IPS-NIHi11 (cell line): ENCODE measurements around the gene PAM16.
A peak's percentile ranks its signal among the peaks of the same experiment; 100 is the strongest.
"Not testable (repeated sequence)": the region's sequence is repeated elsewhere in the genome, so short reads cannot be mapped to it uniquely, and the experiment has no call there.

Experiments
- DNase-seq: peaks from one replicate; pipeline ENCODE4 v3.0.0; 2012; ENCODE audit warnings: mixed read lengths, low spot score

Gene PAM16

DNA sequence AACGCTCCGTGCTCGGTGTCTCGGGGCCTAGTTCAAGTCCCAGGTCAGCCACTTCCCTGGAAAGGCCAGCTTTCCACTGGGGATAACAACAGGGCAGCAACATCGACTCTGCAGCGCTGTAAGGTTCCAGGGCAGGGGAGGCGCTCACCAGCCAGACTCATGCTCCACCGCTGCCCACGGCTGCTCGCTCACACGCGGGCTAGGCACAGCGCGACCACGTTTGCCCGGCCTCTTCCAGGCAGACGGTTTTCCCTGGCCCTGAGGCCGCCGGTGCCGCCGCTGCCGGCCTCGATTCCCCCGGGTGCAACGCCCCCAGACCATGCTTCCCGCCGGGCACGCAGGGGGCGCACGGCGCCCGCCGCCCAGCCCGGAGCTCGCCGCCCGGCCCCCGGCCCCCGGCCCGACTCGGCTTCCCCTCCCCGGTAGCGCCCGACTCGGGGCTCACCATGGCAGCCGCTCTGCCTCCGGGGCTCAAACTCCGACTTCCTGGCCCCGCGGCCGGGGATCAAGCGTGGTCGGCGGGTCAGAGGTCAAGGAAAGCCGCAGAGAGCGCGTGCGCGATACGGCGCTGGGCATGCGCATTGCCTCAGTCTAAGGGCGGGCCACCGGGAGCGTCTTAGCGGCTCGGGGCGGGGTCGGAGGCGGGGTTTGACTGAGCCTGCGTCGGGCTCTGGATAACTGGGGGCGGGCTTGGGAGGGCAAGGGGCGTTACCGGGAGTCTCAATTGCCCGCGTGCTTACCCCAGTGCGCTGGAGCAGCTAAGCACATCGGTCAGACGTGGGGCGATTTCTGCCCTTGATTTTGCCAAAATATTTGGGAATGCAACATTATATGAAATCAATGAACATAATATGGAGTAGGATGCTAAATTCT, at the start of gene PAM16:
Gene PAM16, minus strand, starts transcription at position 535 of the 873 bp plus-strand sequence. Its CDS starts 87 bp downstream, at position 448.
- peak; percentile 96 for DNase-seq

DNA sequence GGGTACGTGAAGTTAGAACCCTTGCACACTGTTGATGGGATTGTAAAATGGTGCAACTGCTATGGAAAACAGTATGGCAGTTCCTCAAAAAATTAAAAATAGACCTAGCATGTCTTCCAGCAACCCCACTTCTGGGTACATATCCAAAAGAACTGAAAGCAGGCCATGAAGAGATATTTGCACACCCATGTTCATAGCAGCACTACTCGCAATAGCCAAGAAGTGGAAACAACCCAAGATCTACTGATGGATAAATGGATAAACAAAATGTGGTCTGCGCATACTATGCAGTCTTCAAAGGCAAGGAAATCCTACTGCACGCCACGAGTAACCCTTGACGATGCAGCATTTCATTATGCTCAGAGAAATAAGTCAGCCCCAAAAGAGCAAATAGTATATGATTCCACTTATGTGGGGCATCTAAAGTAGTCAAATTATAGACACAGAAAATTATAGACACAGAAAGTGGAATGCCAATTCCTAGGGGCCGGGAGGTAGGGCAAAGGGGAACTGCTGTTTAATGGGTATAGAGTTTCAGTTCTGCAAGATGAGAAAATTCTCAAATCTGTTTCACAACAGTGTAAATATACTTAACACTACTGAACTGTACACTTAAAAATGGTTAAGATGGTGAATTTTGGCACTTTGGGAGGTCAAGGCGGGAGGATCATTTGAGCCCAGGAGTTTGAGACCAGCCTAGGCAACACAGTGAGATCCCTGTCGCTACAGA, 48.0 kb upstream of the PAM16 start:
- DNase-seq = no peak

- DNase-seq = no peak
Observed at GRCh38 chr16:4395055-4395726, 44.1 kb upstream of the PAM16 start.

GRCh38 chr16:4393850-4394249, 42.7 kb upstream of the PAM16 start:
- DNase-seq = not testable (repeated sequence)

DNA sequence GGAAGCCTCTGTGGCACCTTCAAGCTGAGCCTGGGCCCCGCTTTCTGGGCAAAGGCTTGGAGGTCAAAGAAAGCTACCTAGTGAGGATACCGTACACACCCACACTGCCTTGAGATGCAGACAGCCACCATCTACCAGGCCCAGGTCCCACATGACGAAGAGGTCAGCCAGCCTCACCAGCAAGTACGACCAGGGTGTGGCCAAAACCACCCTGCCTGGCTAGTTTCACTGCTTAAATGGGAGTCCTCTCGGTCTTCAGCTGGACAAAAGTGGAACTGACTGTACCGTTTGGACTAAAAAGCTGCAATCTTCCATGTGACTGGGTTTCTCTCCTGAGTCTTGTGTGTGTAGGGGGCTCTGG, 42.1 kb upstream of the PAM16 start:
- no peak for DNase-seq

DNA sequence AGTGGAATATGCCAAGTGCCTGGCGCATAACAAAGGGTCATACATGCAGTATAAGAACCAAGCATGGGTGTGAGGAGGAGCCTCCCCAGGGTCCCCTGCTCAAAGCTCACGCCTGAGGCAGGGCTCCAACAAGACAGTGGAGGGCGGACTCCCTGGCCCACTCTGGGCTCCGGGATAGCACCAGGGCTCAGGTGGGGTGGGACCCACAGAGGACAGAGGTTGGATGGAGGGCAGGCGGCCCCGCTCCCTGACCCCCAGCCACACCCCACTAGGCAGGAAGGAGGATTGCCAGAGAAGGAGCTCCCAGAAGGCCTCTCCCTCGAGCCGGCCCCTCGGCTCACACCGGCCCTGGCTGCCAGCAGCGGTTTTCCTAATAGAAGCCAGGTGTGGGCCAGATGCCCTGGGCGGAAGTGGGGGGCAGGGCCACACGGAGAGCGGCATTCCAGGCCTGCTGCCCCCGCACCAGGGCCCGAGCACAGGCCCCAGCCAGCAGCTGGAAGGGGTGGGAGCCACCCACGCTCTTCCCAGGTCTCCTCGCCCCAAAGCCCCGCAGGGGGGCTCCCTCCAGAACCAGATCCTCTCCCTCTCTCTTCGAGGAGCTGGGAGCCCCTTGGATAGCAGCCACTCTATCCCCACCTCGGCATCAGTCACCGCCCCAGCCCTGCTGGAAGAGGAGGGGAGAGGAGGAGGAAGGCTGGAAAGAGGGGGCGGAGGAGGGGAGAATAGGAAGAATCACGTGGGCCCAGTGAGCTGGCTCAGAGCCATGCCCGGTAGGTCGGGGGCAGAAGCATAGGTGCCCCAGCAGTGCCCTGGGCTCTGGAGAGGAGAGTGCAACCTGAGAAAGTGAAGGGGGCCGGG, 41.5 kb upstream of the PAM16 start:
- DNase-seq = peak; percentile 90

DNA sequence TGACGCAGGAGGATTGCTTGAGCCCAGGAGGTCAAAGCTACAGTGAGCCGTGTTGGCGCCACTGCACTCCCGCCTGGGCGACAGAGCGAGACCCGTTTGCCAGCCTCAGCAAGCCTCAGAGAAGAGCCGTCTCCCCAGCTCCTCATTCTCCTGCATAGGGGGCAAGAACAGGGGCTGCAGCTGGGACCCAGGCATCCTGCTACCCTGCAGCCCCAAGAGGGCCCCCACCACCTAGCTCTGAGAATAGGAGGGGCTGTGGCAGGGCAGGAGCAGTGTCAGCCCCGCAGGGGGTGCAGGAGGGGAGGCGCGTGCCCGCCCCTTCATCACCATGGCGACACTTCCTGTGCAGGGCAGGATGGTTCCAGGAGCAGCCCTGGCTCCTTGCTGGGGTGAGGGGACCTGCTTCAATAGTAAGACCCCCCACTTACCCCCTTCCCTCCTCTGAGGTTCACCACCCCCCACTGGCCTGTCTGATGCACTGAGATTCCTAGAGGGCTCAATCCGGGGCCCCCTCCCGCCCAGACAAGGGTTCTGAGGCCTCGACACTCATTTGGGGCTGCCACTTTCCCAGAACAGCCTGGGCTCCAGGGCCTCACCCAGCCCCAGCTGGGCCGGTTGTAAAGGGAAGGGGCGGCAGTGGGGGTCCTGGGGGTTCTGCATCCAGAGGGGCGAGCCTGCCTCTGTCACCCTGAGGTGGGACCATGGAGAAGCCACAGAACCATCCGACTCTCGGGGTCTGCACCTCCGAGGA, 40.7 kb upstream of the PAM16 start:
- DNase-seq = peak; percentile 88

DNA sequence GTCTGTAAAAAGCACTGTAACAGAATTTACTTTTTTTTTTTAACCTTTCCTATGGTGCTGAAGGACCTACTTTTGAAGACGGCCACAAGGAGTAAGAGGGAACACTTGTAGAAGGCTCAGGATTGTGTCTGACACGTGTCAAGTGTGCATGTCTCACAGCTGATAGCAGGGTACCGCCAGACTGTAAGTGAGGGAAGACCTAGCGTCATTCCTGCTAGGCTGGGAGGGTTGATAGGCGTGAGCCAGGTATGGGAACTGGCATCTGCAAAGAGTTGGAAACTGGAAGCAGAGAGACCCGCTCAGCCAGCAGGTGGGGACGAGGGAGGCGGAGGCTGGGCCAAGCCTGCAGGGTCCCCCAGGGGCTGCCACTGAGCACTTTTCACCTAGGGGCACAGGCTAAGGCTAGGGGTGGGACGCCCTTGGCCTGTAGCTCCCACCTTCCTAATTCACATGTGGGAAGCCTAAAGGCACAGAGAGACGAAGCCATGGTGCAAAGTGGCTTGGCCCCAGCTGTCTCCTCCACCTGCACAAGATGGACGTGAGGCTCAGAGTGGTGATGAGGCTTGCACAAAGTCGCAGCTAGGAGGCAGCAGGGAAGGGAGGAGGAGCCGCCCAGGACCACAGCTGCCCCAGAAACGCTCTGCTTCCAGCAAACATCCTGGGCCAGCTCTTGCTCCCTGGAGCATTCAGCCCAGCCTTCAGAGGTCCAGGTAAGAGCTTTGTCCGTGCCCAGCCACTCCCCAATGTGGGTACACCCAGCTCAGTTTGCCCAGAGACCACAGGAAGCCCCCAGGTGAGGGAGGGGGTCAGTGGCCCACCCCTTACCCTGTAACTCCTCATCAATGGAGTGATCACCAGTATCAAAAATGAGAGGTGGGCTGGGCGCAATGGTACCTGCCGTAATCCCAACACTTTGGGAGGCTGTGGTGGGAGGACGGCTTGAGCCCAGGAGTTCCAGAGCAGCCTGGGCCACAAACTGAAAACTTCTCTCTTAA, 39.4 kb upstream of the PAM16 start:
- peak; percentile 72 for DNase-seq

DNA sequence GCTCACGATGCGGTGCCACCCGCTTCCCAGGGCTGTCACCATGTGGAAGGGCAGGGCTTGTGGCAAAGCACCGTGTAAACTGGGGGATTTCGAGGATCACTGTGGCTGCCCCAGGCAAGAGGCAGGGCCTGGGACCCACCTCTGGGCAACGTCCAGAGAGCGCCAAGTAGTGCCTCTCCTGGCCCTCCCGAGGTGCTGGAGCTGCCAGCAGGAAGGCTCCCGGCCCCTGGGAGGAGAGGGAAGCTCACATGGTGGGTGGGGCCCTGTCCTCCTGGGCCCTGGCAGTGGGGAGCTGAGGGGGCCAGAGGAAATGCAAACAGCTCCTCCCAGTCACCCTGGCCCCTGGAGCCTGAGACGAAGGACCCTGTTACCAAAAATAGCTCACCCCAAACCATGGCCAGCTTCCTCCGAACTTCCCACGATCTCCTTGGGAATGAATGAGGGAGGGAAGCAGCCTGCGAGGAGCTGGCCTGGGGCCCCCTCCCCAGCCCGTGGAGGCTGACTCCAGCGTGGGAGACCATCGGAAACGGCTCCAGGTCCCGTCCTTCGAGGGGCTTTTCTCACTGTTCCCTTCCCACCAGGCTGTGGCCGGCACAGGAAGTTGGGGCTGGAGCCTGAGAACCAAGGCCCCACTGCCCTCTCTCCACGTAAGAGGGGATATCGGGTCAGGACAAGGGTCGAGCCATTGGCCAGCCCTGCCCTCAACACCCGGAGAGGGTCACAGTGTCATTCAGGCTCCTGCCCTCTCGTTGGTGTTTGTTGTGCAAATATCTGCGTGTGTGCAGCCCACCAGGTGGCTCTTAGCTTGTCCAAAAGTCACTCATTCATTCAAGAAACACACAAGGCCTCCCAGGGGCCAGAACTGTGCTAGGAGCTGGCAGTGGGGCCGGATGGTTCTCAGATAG, 38.2 kb upstream of the PAM16 start:
- DNase-seq = no peak

- DNase-seq = no peak
Observed at GRCh38 chr16:4388271-4389021, 37.3 kb upstream of the PAM16 start.

GRCh38 chr16:4387781-4388180, 36.7 kb upstream of the PAM16 start:
- no peak for DNase-seq

DNA sequence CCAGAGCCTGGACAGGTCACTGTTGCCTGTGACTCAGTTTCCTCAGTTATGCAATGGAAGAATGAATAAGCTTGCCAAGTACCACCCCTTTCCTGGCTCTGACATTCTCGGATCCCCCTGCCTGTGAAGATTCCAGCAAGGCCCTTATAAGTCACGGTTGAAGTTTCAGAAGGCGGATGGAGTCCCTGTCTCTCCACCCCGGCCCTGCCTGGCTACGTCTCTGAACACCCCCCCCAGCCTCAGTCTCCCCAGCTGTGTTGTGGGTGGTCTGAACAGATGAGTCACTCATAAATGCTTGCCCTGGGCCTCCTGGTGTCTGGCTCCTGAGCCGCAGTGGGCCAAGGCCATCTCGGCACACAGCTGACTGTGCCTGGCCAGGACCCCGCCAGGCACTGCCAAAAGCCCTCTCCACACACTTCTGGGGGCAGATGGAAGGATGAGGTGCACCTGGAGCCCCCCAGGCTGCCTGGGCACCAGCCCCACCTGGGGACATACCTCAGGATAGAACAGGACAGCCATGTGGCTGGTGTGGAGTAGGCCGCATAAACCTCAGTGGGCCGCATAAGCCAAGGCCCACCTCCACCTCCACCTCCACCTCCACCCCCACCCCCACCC, 35.9 kb upstream of the PAM16 start:
- no peak for DNase-seq

DNA sequence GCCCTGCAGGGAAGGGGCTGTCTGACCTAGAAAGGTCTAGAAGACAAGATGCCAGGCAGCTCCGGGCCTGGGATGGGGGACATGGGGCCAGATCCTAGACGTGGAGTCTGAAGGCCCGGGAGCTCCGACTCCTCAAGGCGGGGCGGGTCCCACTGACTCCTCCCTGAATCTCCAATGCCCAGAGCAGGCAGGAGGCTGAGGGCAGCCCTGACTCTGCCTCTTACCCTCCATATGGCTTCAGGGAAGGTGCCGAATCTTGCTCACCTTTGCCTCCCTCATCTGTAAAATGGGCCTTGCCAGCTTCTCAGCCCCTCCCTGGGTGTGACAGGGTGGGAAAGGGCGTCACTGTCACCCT, 35.3 kb upstream of the PAM16 start:
- DNase-seq = no peak

GRCh38 chr16:4385789-4386450, 34.8 kb upstream of the PAM16 start:
- DNase-seq = no peak

- no peak for DNase-seq
Observed at GRCh38 chr16:4385066-4385788, 34.1 kb upstream of the PAM16 start.

DNA sequence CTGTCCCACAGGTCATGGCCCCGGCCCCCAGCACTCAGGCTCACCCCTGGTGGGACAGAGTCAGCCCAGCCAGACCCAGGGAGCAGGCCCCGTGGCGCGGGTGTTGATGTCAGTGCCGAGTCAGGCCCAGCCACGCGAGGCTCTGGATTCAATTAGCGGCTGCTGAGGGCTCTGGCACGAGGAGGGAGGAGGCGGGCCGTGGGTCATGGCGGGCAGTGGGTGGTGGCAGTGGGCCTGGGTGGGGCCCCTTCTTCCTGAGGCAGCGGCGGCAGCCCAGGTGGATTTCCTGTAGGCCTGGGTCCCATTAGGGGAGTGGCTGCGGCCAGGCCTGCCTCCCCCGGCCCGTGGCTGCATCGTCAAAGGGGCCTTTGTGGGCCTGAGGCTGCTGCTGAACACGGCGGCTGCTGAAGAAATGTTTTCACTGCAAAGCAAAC, 33.4 kb upstream of the PAM16 start:
- no peak for DNase-seq
